Femur (tissue), 1 donor: ENCODE results near the gene ZDHHC19.
A peak's percentile ranks its signal among the peaks of the same experiment; 100 is the strongest.
"Not testable (repeated sequence)": the region's sequence is repeated elsewhere in the genome, so short reads cannot be mapped to it uniquely, and the experiment has no call there.

ENCODE experiments used
- DNase-seq: peaks from one replicate; pipeline ENCODE4 v3.0.0-alpha.2; 2017

ZDHHC19 gene

GRCh38 chr3:196198771-196199753 is 12.1 kb downstream of the ZDHHC19 start:
- DNase-seq = no peak

- no peak for DNase-seq
These were observed 13.0 kb downstream of the ZDHHC19 start for GRCh38 chr3:196198081-196198675.

GRCh38 chr3:196197524-196197923 is 13.7 kb downstream of the ZDHHC19 start:
- DNase-seq = peak; percentile 14

- DNase-seq = peak; percentile 12
These were observed 15.4 kb downstream of the ZDHHC19 start for GRCh38 chr3:196195664-196196265.

GRCh38 chr3:196194542-196194915 is 16.7 kb downstream of the ZDHHC19 start:
- peak; percentile 15 for DNase-seq

- DNase-seq = peak; percentile 41
These were observed 17.3 kb downstream of the ZDHHC19 start for GRCh38 chr3:196193736-196194541.

- no peak for DNase-seq
These were observed 18.0 kb downstream of the ZDHHC19 start for GRCh38 chr3:196193133-196193735.

GRCh38 chr3:196192524-196193051 is 18.6 kb downstream of the ZDHHC19 start:
- peak; percentile 51 for DNase-seq

- DNase-seq = no peak
These were observed 19.1 kb downstream of the ZDHHC19 start for GRCh38 chr3:196192036-196192523.

- DNase-seq = peak; percentile 61
These were observed 21.4 kb downstream of the ZDHHC19 start for GRCh38 chr3:196189566-196190347.

GRCh38 chr3:196186651-196187573 is 24.3 kb downstream of the ZDHHC19 start:
- peak; percentile 75 for DNase-seq

GRCh38 chr3:196184881-196185280 is 26.3 kb downstream of the ZDHHC19 start:
- DNase-seq = no peak

GRCh38 chr3:196184169-196184432 is 27.1 kb downstream of the ZDHHC19 start:
- not testable (repeated sequence) for DNase-seq

- no peak for DNase-seq
These were observed 30.1 kb downstream of the ZDHHC19 start for GRCh38 chr3:196181127-196181546.

- no peak for DNase-seq
These were observed 30.9 kb downstream of the ZDHHC19 start for GRCh38 chr3:196180346-196180745.

GRCh38 chr3:196179380-196180308 is 31.6 kb downstream of the ZDHHC19 start:
- DNase-seq = peak; percentile 62

GRCh38 chr3:196178993-196179379 is 32.2 kb downstream of the ZDHHC19 start:
- DNase-seq = no peak

- DNase-seq = no peak
These were observed 33.2 kb downstream of the ZDHHC19 start for GRCh38 chr3:196177967-196178366.

GRCh38 chr3:196177567-196177966 is 33.6 kb downstream of the ZDHHC19 start:
- DNase-seq = no peak
